ENCODE results near the gene FAM227B. TPM values are rescaled to one million over a fixed set of nuclear protein-coding genes. Genes with fewer than 3 reads are reported as not detected.
"Not testable (repeated sequence)": the region's sequence is repeated elsewhere in the genome, so short reads cannot be mapped to it uniquely, and the experiment has no call there.

Gene FAM227B
- total RNA-seq, 2 experiments from 2014 or later: 3.0 to 3.5 TPM

DNA sequence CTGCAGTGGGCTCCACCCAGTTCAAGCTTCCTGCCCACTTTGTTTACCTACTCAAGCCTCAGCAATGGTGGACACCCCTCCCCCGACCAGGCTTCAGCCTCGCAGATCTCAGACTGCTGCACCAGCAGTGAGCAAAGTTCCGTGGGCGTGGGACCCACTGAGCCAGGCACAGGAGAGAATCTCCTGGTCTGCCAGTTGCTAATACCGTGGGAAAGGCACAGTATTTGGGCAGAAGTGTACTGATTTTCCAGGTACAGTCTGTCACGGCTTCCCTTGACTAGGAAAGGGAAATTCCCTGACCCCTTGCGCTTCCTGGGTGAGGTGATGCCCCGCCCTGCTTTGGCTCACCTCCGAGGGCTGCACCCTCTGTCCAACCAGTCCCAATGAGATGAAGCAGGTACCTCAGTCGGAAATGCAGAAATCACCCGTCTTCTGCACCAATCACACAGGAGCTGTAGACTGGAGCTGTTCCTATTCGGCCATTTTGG, 27.7 kb downstream of the FAM227B start:
- DNase-seq; H3K4me1 Mint-ChIP-seq; H3K4me3 Mint-ChIP-seq; CTCF ChIA-PET; H3K27ac Mint-ChIP-seq; H3K27me3 Mint-ChIP-seq; H3K36me3 Mint-ChIP-seq (ENCODE audit: low read depth); POLR2A ChIA-PET: not testable (repeated sequence)
- H3K9me3 Mint-ChIP-seq: peaks cover 32% of the 10 kb centered on the region

DNA sequence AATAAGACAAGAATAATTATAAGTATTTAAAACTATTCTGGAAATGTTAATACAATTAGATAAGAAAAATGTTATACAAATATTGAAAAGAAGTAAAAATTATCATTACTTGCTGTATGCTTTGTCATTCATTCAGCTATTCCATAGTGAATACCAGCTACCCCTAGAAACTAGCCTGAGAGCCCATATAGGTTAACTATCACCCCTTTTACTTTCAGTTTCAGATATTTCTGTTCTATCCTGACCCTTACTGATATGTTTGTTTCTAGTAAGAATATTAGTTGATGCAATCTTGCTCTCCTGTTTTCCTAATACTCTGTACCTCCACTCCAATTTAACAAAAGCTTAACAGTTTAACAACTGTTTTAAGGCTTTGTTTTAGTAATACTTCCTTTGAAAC, 31.6 kb downstream of the FAM227B start:
- no peak for DNase-seq
- CTCF ChIA-PET: no interaction called here
- H3K27me3 Mint-ChIP-seq: no peaks in the 10 kb centered on the region
- H3K9me3 Mint-ChIP-seq: peaks cover 22% of the 10 kb centered on the region
- POLR2A ChIA-PET: no interaction called here
- H3K4me1 Mint-ChIP-seq: peaks cover 7% of the 10 kb centered on the region
- H3K4me3 Mint-ChIP-seq: no peak overlapping the region
- H3K27ac Mint-ChIP-seq: no peak overlapping the region
- peaks cover 1% of the 10 kb centered on the region for H3K36me3 Mint-ChIP-seq (ENCODE audit: low read depth)

DNA sequence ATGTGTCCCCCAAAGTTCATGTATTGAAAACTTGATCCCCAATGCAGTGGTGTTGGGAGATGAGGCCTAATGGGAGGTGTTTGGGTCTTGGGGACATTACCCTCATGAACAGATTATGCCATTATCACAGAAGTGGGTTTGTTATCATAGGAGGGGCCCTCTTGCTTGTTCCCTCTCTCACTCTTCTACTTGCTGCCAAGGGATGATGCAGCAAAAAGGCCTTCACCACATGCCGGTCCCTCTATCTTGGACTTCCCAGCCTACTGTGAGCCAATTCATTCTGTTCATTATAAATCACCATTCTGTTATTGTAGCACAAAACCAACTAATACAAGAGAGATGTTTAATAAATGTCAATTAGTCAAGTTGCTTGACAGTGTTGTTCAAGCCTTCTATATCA, 47.2 kb downstream of the FAM227B start:
- ChIA-PET CTCF (no interaction called here), POLR2A (no interaction called here)
- peaks cover 11% of the 10 kb centered on the region for H3K9me3 Mint-ChIP-seq
- H3K27me3 Mint-ChIP-seq: no peaks in the 10 kb centered on the region
- no peaks in the 10 kb centered on the region for H3K36me3 Mint-ChIP-seq (ENCODE audit: low read depth)
- H3K27ac Mint-ChIP-seq: no peak overlapping the region
- H3K4me1 Mint-ChIP-seq: peaks cover 5% of the 10 kb centered on the region
- no peak for DNase-seq
- H3K4me3 Mint-ChIP-seq: no peak overlapping the region

DNA sequence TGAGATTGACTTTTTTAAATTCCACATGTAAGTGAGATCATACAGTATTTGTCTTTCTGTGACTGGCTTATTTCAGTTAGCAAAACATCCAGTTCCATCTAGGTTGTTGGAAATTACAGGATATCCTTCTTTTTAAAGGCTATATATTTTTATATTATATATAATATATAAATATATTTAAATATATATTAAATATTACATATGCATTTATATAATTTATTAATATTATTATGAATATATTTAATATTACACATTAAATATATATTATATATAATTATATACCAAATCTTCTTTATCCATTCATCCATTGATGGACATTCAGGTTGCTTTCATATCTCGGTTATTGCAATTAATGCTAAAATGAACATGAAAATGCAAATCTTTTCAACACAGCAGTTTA, 49.9 kb downstream of the FAM227B start:
- H3K9me3 Mint-ChIP-seq: peaks cover 11% of the 10 kb centered on the region
- CTCF ChIA-PET: no interaction called here
- H3K27me3 Mint-ChIP-seq: no peaks in the 10 kb centered on the region

DNA sequence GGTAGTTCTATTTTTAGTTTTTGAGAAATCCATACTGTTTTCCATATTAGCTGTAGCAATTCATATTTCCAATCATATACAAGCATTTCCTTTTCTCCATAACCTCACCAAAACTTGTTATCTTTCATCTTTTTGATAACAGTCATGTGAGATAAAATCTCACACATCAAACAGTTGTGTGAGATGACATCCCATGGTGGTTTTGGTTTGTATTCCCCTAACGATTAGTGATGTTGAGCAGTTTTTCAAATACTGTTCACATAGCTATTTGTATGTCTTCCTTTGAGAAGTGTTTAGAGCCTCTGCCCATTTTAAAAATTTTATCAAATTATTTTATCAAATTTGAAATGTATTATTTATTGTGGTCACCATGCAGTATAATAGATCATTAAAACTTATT, 50.4 kb downstream of the FAM227B start:
- Mint-ChIP-seq H3K9me3 (peaks cover 11% of the 10 kb centered on the region), H3K27ac (no peak overlapping the region), H3K4me3 (no peak overlapping the region), H3K4me1 (peaks cover 2% of the 10 kb centered on the region), H3K27me3 (no peaks in the 10 kb centered on the region), H3K36me3 (ENCODE audit: low read depth) (no peaks in the 10 kb centered on the region)
- ChIA-PET POLR2A (no interaction called here), CTCF (no interaction called here)
- no peak for DNase-seq

More for the DNA sequence above, 49.9 kb downstream of the FAM227B start:
- Mint-ChIP-seq H3K4me1 (peaks cover 2% of the 10 kb centered on the region), H3K36me3 (ENCODE audit: low read depth) (no peaks in the 10 kb centered on the region), H3K4me3 (no peak overlapping the region), H3K27ac (no peak overlapping the region)
- POLR2A ChIA-PET: no interaction called here
- DNase-seq: no peak

DNA sequence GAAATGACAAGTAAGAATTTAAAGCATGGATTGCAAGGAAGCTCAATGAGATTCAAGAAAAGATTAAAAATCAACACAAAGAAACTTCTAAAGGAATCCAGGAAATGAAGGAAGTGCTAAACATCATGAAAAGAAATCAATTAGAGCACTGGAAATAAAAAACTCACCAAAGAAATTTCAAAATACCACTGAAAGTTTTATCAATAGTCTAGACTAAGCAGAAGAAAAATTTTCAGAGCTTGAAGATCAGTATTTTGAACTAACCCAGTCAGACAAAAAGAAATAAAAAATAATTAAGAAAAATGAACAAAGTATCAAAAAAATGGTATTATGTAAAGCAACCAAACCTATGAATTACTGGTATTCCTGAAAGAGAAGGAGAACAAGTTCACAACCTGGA, 60.6 kb downstream of the FAM227B start:
- no peaks in the 10 kb centered on the region for H3K4me1 Mint-ChIP-seq
- no peak overlapping the region for H3K4me3 Mint-ChIP-seq
- H3K27ac Mint-ChIP-seq: no peak overlapping the region
- CTCF ChIA-PET: no interaction called here
- POLR2A ChIA-PET: no interaction called here
- no peak for DNase-seq
- H3K9me3 Mint-ChIP-seq: peaks cover 44% of the 10 kb centered on the region
- H3K27me3 Mint-ChIP-seq: no peaks in the 10 kb centered on the region
- H3K36me3 Mint-ChIP-seq (ENCODE audit: low read depth): no peaks in the 10 kb centered on the region

DNA sequence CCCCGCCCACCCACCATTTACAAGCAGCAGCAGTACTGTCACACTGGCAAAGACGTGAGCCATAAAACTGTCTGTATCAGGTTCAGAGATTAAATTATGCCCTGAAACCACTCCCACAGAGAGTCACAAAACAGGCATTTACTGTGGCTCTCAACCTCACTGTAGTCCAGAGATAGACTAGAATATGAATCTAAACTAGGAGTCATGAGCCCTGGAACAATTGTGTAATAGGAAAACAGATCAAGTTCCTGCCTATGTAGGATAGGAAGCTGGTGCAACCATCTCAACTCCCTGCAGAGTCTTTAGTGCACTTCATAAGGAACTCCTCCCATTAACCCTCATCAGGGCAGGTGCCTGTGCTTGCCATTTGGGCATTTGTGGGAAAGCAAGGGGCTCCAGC, 61.7 kb downstream of the FAM227B start:
- Mint-ChIP-seq H3K27me3 (no peaks in the 10 kb centered on the region), H3K36me3 (ENCODE audit: low read depth) (no peaks in the 10 kb centered on the region), H3K4me1 (no peaks in the 10 kb centered on the region), H3K4me3 (no peak overlapping the region), H3K27ac (no peak overlapping the region), H3K9me3 (peaks cover 40% of the 10 kb centered on the region)
- CTCF ChIA-PET: no interaction called here
- POLR2A ChIA-PET: no interaction called here
- no peak for DNase-seq

DNA sequence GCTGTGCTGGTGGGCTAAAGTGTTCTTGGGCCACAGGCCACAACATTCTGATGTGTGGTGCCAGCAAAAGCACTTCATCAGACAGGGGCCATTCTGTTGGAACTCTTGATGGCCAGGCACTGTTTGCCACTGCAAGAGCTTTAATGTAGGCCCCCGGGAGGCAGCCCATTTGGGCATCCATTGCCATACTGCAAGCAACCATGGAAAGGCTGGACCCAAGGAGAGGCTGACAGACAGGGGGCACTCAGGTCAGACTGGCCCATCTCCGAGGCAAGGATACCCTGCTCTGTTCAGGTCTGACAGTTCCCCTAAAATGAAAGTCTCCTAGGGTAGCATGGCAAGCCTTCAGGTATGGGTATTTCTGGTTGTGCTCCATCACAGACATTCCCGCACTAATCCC, 64.2 kb downstream of the FAM227B start:
- DNase-seq: no peak
- Mint-ChIP-seq H3K36me3 (ENCODE audit: low read depth) (no peaks in the 10 kb centered on the region), H3K4me3 (no peak overlapping the region), H3K4me1 (no peaks in the 10 kb centered on the region), H3K27me3 (no peaks in the 10 kb centered on the region), H3K27ac (no peak overlapping the region), H3K9me3 (peaks cover 42% of the 10 kb centered on the region)
- ChIA-PET CTCF (no interaction called here), POLR2A (no interaction called here)

DNA sequence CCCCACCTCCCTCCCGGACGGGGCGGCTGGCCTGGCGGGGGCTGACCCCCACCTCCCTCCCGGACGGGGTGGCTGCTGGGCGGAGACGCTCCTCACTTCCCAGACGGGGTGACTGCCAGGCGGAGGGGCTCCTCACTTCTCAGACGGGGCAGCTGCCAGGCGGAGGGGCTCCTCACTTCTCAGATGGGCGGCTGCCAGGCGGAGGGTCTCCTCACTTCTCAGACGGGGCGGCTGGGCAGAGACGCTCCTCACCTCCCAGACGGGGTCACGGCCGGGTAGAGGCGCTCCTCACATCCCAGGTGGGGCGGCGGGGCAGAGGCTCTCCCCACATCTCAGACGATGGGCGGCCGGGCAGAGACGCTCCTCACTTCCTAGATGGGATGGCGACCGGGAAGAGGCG, 70.3 kb downstream of the FAM227B start:
- peaks cover 13% of the 10 kb centered on the region for H3K9me3 Mint-ChIP-seq
- DNase-seq; CTCF ChIA-PET; POLR2A ChIA-PET; H3K27me3 Mint-ChIP-seq; H3K36me3 Mint-ChIP-seq (ENCODE audit: low read depth); H3K4me1 Mint-ChIP-seq; H3K27ac Mint-ChIP-seq; H3K4me3 Mint-ChIP-seq: not testable (repeated sequence)

DNA sequence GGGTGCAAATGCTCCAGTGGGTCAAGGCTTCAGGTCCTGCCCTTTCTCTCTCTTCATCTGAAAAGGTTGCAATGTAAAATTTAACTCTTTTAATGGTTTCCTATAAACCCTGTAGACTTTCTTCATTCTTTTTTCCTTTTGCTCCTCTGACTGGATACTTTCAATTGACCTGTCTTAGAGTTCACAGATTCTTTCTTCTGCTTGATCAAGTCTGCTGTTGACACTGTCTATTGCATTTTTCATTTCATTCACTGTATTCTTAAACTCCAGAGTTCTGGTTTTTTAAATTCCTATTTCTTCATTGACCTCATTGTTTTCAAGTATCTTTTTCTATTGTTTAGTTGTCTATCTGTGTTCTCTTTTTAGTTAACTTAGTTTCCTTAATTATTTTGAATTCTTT, 82.1 kb downstream of the FAM227B start:
- no peaks in the 10 kb centered on the region for H3K36me3 Mint-ChIP-seq (ENCODE audit: low read depth)
- H3K27ac Mint-ChIP-seq: no peak overlapping the region
- no peak for DNase-seq
- peaks cover 3% of the 10 kb centered on the region for H3K27me3 Mint-ChIP-seq
- no peak overlapping the region for H3K4me3 Mint-ChIP-seq
- peaks cover 24% of the 10 kb centered on the region for H3K9me3 Mint-ChIP-seq
- ChIA-PET POLR2A (no interaction called here), CTCF (no interaction called here)
- H3K4me1 Mint-ChIP-seq: no peaks in the 10 kb centered on the region

DNA sequence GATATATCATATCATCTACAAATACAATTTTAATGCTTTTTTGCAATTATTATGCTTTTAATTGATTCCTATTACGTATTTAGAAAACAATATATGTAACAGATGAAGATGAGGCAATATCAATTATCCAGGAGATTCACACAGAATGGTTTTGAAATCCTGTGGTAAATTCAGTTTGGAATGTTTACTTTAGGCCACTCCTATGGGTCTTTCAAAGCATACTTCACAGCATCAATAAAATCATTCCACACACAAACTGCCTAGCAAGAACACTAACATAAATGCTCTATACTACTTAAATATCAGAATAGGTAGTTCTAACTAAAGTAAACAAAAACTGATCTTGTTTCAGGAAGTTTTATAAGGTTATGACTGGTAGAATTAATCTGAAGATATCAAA, 90.5 kb downstream of the FAM227B start:
- no peak overlapping the region for H3K4me3 Mint-ChIP-seq
- peaks cover 8% of the 10 kb centered on the region for H3K9me3 Mint-ChIP-seq
- no peaks in the 10 kb centered on the region for H3K4me1 Mint-ChIP-seq
- no peak overlapping the region for H3K27ac Mint-ChIP-seq
- no peaks in the 10 kb centered on the region for H3K36me3 Mint-ChIP-seq (ENCODE audit: low read depth)
- peaks cover 4% of the 10 kb centered on the region for H3K27me3 Mint-ChIP-seq
- ChIA-PET POLR2A (no interaction called here), CTCF (no interaction called here)
- no peak for DNase-seq

DNA sequence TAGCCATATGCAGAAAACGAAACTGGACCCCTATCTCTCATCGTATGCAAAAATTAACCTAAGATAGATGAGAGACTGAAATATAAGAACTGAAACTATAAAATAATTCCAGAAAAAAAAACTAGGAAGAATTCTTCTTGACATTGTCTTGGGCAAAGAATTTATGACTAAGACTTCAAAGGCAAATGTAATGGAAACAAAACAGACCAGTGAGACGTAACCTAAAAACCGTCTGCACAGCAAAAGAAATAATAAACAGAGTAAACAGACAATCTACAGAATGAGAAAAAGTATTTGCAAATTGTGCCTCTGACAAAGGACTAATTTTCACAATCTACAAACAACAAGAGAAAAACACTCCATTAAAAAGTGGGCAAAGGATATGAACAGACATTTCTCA, 92.3 kb downstream of the FAM227B start:
- Mint-ChIP-seq H3K4me1 (no peaks in the 10 kb centered on the region), H3K4me3 (no peak overlapping the region), H3K36me3 (ENCODE audit: low read depth) (no peaks in the 10 kb centered on the region), H3K27ac (no peak overlapping the region), H3K27me3 (peaks cover 2% of the 10 kb centered on the region), H3K9me3 (peaks cover 10% of the 10 kb centered on the region)
- POLR2A ChIA-PET: no interaction called here
- no peak for DNase-seq
- CTCF ChIA-PET: no interaction called here

DNA sequence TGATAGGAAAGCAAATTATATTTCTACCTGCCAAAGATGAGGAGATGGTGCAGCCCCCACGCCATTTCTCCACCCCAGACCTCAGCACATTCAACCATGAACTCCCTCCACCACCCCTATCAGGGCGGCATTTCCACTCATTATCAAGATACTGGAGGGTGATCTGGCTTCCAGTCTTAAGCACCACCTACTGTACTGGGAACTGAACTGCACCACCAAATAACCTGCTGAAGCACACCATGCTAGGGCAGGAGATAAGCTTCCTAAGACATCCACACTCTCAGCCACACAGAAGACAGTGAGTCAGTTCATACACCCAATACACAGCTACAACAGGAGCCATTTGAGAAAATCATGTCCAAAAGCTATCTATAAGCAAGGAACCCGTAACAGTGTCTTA, 98.8 kb downstream of the FAM227B start:
- no peak for DNase-seq
- CTCF ChIA-PET: no interaction called here
- H3K9me3 Mint-ChIP-seq: peaks cover 16% of the 10 kb centered on the region
- H3K27ac Mint-ChIP-seq: no peak overlapping the region
- peaks cover 2% of the 10 kb centered on the region for H3K27me3 Mint-ChIP-seq
- no peak overlapping the region for H3K4me3 Mint-ChIP-seq
- H3K36me3 Mint-ChIP-seq (ENCODE audit: low read depth): no peaks in the 10 kb centered on the region
- H3K4me1 Mint-ChIP-seq: no peaks in the 10 kb centered on the region
- POLR2A ChIA-PET: no interaction called here

DNA sequence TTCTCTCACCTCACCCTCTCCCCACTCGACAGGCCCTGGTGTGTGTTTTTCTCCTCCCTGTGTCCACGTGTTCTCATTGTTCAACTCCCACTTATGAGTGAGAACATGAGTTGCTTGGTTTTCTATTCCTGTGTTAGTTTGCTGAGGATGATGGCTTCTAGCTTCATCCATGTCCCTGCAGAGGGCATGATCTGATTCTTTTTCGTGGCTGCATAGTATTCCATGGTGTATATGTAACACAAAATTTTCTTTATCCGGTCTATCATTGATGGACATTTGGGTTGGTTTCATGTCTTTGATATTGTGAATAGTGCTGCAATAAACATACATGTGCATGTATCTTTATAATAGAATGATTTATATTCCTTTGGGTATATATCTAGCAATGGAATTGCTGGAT, 107.9 kb downstream of the FAM227B start:
- CTCF ChIA-PET; H3K36me3 Mint-ChIP-seq (ENCODE audit: low read depth); DNase-seq; H3K27me3 Mint-ChIP-seq; POLR2A ChIA-PET; H3K27ac Mint-ChIP-seq; H3K9me3 Mint-ChIP-seq; H3K4me1 Mint-ChIP-seq; H3K4me3 Mint-ChIP-seq: not testable (repeated sequence)

DNA sequence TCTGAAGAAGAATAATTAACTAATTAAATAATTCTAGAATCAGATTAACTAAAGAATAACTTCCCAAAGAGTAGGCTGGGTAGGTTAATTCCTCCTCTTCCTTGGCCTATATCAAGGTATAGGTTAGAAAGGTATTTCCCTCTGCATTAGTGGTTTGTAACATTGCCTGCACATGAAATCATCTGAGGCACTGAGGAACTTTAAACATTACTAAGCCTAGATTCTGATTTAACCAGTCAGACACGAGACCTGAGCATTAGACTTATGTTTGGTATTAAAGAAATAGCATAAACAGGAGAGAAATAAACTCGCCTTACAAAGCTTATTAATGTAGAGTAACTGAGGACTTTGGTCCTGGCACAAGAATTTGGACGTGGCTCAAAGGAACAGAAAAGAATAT, 113.4 kb downstream of the FAM227B start:
- Mint-ChIP-seq H3K27ac (no peak overlapping the region), H3K4me1 (no peaks in the 10 kb centered on the region), H3K27me3 (no peaks in the 10 kb centered on the region), H3K9me3 (peaks cover 4% of the 10 kb centered on the region), H3K36me3 (ENCODE audit: low read depth) (no peaks in the 10 kb centered on the region), H3K4me3 (no peak overlapping the region)
- ChIA-PET CTCF (no interaction called here), POLR2A (no interaction called here)
- DNase-seq: no peak

All from activated CD4-positive, alpha-beta T cell treated with anti-CD3 and anti-CD28 coated beads, Interleukin-2, amount 10 ng/mL, durations not matched to agents 7 days and 5 days (primary cell).